HPDE6-E6E7 (cell line): ENCODE results near the gene CHEK1.
"Not testable (repeated sequence)": the region's sequence is repeated elsewhere in the genome, so short reads cannot be mapped to it uniquely, and the experiment has no call there.

Source experiments
- DNase-seq: peaks from one replicate; pipeline ENCODE4 v3.0.0; 2011; ENCODE audit warnings: missing footprints; ENCODE audit errors: extremely low spot score

Gene CHEK1

GRCh38 chr11:125694951-125695350 lies 70.0 kb downstream of the CHEK1 start:
- DNase-seq: no peak

GRCh38 chr11:125701018-125701610 lies 76.2 kb downstream of the CHEK1 start:
- no peak for DNase-seq

DNA sequence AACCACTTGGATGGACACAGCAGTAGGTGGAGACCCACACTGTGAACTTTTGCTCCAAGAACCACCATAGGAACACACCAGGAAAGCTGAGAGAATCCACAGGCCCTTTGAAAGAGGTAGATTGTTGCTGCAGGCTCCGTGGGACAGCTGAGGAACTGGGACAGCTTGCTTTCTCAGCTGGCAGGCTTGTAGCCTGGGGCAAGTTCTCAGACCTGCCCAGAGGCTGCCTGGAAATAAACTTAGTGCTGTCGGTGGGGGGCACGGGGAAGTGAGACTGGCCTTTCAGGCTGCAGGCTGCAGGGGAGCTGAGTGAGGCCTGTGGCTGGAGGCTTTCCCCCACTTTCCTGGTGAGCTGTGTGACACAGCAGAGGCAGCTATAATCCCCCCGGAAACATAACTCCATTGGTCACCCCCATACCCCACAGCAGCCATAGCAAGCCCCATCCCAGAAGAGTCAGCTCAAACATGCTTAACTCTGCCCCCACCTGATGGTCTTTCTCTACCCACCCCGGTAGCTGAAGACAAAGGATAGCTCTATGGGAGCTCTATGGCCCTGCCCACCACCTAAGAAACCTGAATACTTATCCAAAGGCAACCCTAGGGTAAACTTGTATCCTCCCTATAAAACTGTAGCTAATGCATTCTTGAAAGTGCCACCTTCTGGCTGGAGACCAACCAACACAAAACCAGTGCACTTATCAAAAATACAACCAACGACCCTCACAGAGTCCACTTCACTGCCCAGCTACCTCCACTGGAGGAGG lies 77.1 kb downstream of the CHEK1 start:
- no peak for DNase-seq

DNA sequence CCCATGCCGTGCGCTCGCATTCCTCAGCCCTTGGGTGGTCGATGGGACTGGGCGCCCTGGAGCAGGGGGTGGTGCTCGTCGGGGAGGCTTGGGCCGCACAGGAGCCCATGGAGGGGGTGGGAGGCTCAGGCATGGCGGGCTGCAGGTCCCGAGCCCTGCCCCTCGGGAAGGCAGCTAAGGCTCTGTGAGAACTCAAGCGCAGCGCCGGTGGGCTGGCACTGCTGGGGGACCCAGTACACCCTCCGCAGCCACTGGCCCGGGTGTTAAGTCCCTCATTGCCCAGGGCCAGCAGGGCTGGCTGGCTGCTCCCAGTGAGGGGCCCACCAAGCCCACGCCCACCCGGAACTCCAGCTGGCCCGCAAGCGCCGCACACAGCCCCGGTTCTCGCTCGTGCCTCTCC lies 79.7 kb downstream of the CHEK1 start:
- not testable (repeated sequence) for DNase-seq

DNA sequence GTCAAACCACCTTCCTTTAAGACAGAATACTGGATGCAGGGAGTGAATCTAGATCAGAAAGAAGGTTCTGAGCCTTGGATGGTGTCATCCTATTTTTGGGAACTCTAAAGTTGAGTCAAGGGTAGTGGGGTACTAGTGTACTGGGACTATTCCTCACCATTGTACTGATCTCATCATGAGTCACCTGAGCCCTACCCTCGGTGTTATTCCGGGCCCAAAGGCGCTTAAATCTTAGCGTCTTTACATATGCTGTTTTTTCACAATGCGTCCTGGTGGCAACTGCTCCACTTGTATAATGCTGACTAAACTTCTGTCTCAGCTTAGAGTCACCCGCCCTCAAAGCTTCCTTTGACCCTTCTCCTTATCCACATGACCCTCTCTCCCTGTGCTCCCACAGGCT lies 95.8 kb downstream of the CHEK1 start:
- DNase-seq: no peak

DNA sequence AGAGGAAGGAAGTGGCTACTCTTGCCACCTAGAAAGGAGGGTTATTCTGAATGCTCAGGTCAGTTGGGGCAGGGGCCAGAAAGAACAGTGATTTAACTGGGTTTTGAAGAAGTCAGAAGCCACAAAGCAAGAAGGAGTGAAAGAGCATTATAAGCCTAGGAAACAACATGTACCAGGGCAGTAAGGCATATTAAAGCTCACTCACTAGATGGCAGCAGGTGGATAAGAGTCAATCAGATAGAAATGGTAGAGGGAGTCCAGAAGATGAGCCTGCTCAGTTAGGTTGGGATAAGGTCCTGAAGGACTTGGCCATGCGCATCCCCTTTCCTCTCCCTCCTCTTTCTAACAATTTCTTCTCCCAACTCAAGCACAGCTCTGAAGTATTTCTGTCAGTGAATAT lies 99.2 kb downstream of the CHEK1 start:
- no peak for DNase-seq
